ENCODE measurements around the gene PRKCZ. TPM values are rescaled to one million over a fixed set of nuclear protein-coding genes. Genes with fewer than 3 reads are reported as not detected.

PRKCZ gene
- total RNA-seq, 1 donor from 2014 or later, result 55.5 TPM

GRCh38 chr1:2194319-2194897 is 144.2 kb downstream of the PRKCZ start, which contains the start of gene FAAP20:
Gene FAAP20, minus strand, starts transcription at chr1:2194772. Its CDS starts 23 bp downstream, at chr1:2194749.
- Mint-ChIP-seq H3K9me3 (no peaks in the 10 kb centered on the region), H3K4me3 (peak within 1 kb of the TSS; percentile 86), H3K36me3 (no peaks in the 10 kb centered on the region), H3K27ac (peak within 1 kb of the TSS; percentile 93), H3K4me1 (peaks cover 16% of the 10 kb centered on the region), H3K27me3 (ENCODE audit: low read depth) (no peaks in the 10 kb centered on the region)
- DNase-seq (ENCODE audit: low spot score in 2 of 2, unreplicated experiment in 2 of 2), result no peak
- no peak for TF ChIP-seq CTCF (IDR thresholded peaks at IDR 0.05; ENCODE audit: unreplicated experiment)

GRCh38 chr1:2194898-2195673 is 144.9 kb downstream of the PRKCZ start:
- peak; percentile 68 to 87 for DNase-seq (ENCODE audit: low spot score in 2 of 2, unreplicated experiment in 2 of 2)
- peak overlapping the region; percentile 86 for H3K4me3 Mint-ChIP-seq
- H3K36me3 Mint-ChIP-seq, result no peaks in the 10 kb centered on the region
- TF ChIP-seq CTCF (IDR thresholded peaks at IDR 0.05; ENCODE audit: unreplicated experiment), result peak; percentile 72
- H3K4me1 Mint-ChIP-seq, result peaks cover 18% of the 10 kb centered on the region
- H3K9me3 Mint-ChIP-seq, result no peaks in the 10 kb centered on the region
- no peaks in the 10 kb centered on the region for H3K27me3 Mint-ChIP-seq (ENCODE audit: low read depth)
- peak overlapping the region; percentile 93 for H3K27ac Mint-ChIP-seq

GRCh38 chr1:2195785-2196184 is 145.6 kb downstream of the PRKCZ start:
- TF ChIP-seq CTCF (IDR thresholded peaks at IDR 0.05; ENCODE audit: unreplicated experiment), result no peak
- H3K27ac Mint-ChIP-seq, result no peak overlapping the region
- no peaks in the 10 kb centered on the region for H3K9me3 Mint-ChIP-seq
- H3K4me3 Mint-ChIP-seq, result no peak overlapping the region
- H3K36me3 Mint-ChIP-seq, result no peaks in the 10 kb centered on the region
- H3K27me3 Mint-ChIP-seq (ENCODE audit: low read depth), result no peaks in the 10 kb centered on the region
- peaks cover 14% of the 10 kb centered on the region for H3K4me1 Mint-ChIP-seq
- DNase-seq (ENCODE audit: low spot score in 2 of 2, unreplicated experiment in 2 of 2), result no peak

DNA sequence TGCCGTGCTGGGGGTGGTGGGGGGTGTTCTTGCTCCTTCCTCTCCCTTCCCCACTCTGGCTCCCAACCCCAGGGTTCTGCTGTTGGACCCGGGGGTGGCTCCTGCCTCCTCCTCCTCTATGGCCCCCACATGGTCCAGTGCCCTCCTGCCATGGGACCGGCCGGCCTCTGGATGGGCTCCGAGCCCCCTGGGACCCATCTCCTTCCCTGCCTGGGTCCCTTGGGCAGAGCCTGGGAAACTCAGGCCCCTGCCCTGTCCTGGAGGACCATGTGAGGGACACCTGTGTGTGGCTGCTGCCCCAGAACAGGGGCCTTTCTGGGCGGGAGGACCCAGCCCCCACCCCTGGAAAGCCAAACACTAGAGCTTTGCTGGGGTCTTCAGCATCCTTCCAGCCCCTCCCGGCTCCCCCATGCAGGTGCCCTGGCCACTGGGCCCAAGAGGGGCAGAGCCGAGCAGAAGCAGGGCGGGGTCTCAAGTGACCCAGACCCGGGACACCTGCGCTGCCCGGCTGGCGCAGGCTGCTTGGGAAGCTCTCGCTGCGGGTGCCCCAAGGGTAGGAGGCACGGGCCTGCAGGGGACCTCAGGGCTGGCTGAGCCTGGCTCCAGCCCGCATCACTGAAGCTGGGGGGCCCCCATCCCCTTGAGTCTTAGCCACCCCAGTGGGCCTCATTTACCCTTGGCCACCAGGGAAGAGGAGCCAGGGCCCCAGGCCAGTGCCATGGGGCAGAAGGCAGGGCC is 146.9 kb downstream of the PRKCZ start:
- H3K9me3 Mint-ChIP-seq, result no peaks in the 10 kb centered on the region
- DNase-seq (ENCODE audit: low spot score in 2 of 2, unreplicated experiment in 2 of 2), result no peak
- no peak overlapping the region for H3K27ac Mint-ChIP-seq
- no peak overlapping the region for H3K4me3 Mint-ChIP-seq
- H3K36me3 Mint-ChIP-seq, result no peaks in the 10 kb centered on the region
- no peaks in the 10 kb centered on the region for H3K27me3 Mint-ChIP-seq (ENCODE audit: low read depth)
- H3K4me1 Mint-ChIP-seq, result peaks cover 9% of the 10 kb centered on the region
- no peak for TF ChIP-seq CTCF (IDR thresholded peaks at IDR 0.05; ENCODE audit: unreplicated experiment)

DNA sequence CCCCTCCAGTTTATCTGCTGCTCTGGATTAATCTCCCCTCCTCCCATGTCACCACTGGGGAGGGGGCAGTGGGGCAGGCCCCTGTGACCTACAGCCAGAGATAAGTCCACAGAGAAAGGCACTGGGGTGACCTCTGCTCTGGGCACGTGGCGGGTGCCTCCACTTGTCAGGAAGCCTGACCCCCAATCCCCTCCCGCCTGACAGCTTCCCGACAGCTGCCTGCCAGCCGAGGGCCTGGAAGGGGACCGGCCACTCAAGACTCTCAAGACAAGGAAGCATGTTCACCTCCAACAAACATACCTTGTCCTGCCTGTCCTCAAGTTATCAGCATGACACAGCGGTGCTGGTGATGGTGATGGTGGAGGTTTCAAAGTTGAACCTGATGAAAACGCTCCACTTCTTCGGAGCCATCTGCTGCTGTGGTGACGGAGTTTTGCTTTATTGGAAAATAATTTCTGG is 147.5 kb downstream of the PRKCZ start:
- no peak overlapping the region for H3K27ac Mint-ChIP-seq
- no peaks in the 10 kb centered on the region for H3K9me3 Mint-ChIP-seq
- TF ChIP-seq CTCF (IDR thresholded peaks at IDR 0.05; ENCODE audit: unreplicated experiment), result no peak
- H3K27me3 Mint-ChIP-seq (ENCODE audit: low read depth), result no peaks in the 10 kb centered on the region
- no peak overlapping the region for H3K4me3 Mint-ChIP-seq
- DNase-seq (ENCODE audit: low spot score in 2 of 2, unreplicated experiment in 2 of 2), result no peak
- no peaks in the 10 kb centered on the region for H3K36me3 Mint-ChIP-seq
- peaks cover 9% of the 10 kb centered on the region for H3K4me1 Mint-ChIP-seq
